ENCODE data around the gene MED12L. TPM values are rescaled to one million over a fixed set of nuclear protein-coding genes. Genes with fewer than 3 reads are reported as not detected.

MED12L gene
- total and polyA plus RNA-seq, 10 of the 15 experiments (the other 5 are each of a cell fraction or from before 2014, with no cell fraction given), result 0.01 to 0.06 (median 0.03) TPM; not detected in 2

- peaks cover 9% of the 10 kb centered on the region for H3K4me1 ChIP-seq (ENCODE audit: control insufficient read depth, insufficient read depth, low read length)
- H3K9me3 ChIP-seq (replicated peaks; ENCODE audit: control insufficient read depth, insufficient read depth, low read length), result no peaks in the 10 kb centered on the region
- 28% methylated on average over 9 of the region's 9 CpGs for WGBS (ENCODE audit: insufficient coverage, insufficient replicate concordance, low lambda C conversion rate, missing lambda C conversion rate)
- no peaks in the 10 kb centered on the region for H3K27me3 ChIP-seq (replicated peaks in 1 of 2; ENCODE audit: control insufficient read depth in 2 of 2, insufficient read depth in 2 of 2, low read length in 1 of 2)
- no peaks in the 10 kb centered on the region for H3K79me2 ChIP-seq (ENCODE audit: control insufficient read depth, insufficient read depth, low read length)
- no peak for FAIRE-seq
- no peak for DNase-seq (ENCODE audit: low read depth, low spot score)
- no peak overlapping the region for H3K4me2 ChIP-seq (ENCODE audit: control insufficient read depth, insufficient read depth)
- no peaks in the 10 kb centered on the region for H4K20me1 ChIP-seq (ENCODE audit: control insufficient read depth, insufficient read depth)
- H3K9ac ChIP-seq (ENCODE audit: control insufficient read depth, insufficient read depth, low read length), result no peak overlapping the region
- no peak overlapping the region for H2AFZ ChIP-seq (ENCODE audit: control insufficient read depth, low read depth, low read length)
- CTCF ChIA-PET, result interaction anchor here (0.6 to 8.7 kb wide), 7 partner anchors 9 to 201 kb away, joined by 3 to 182 read pairs (median 5); partner anchors contain the start of gene P2RY14
- no peaks in the 10 kb centered on the region for H3K36me3 ChIP-seq (ENCODE audit: control insufficient read depth in 2 of 2, insufficient read depth in 2 of 2, low read length in 1 of 2)
- POLR2A ChIA-PET, result no interaction called here
- no peak overlapping the region for H3K27ac ChIP-seq (ENCODE audit: control insufficient read depth, insufficient read depth)
- intact Hi-C loops (cut with micrococcal nuclease; ENCODE audit: unreplicated experiment) (no loop called here), in situ Hi-C loops (cut with MboI) (loop anchor here (5.0 kb wide), 2 partner anchors 52 to 58 kb away; partner anchors contain the start of gene P2RY14)
- SMC1A ChIA-PET (ENCODE audit: uncharacterized antibody, unreplicated experiment), result interaction anchor here (1.0 to 7.6 kb wide), 6 partner anchors 10 to 61 kb away, joined by 3 to 98 read pairs (median 5); partner anchors contain the start of gene P2RY14
- TF ChIP-seq NFYB (IDR thresholded peaks at IDR 0.05; ENCODE audit: insufficient read depth, low read depth, low read length) (no peak), CEBPB (IDR thresholded peaks at IDR 0.05; ENCODE audit: borderline replicate concordance in 1 of 2, low read depth in 2 of 2, low read length in 2 of 2) (no peak), PBX3 (IDR thresholded peaks at IDR 0.05; ENCODE audit: insufficient replicate concordance, low read depth, low read length) (no peak), CREM (IDR thresholded peaks at IDR 0.05; ENCODE audit: low read depth) (no peak), HDAC2 (IDR thresholded peaks at IDR 0.05) (no peak)
- H3K4me3 ChIP-seq, result no peak overlapping the region
- RAD21 ChIA-PET (ENCODE audit: unreplicated experiment), result no interaction called here
- ATAC-seq, result no peak
- BruUV-seq (replicated peaks), result no TSS peak
Measured at GRCh38 chr3:151225040-151225975, 139.8 kb downstream of the MED12L start.

Measured in GM12878 (cell line).